ENCODE measurements around the gene NSG2. TPM values are rescaled to one million over a fixed set of nuclear protein-coding genes. Genes with fewer than 3 reads are reported as not detected.

NSG2 gene
- total RNA-seq, result 1.4 and 1.6 TPM in 2 replicates
- long read RNA-seq, partial matches to known transcripts, result 0 of 7 reads
- long read RNA-seq, other reads (novel, unspliced or antisense), result 7 of 7 reads

DNA sequence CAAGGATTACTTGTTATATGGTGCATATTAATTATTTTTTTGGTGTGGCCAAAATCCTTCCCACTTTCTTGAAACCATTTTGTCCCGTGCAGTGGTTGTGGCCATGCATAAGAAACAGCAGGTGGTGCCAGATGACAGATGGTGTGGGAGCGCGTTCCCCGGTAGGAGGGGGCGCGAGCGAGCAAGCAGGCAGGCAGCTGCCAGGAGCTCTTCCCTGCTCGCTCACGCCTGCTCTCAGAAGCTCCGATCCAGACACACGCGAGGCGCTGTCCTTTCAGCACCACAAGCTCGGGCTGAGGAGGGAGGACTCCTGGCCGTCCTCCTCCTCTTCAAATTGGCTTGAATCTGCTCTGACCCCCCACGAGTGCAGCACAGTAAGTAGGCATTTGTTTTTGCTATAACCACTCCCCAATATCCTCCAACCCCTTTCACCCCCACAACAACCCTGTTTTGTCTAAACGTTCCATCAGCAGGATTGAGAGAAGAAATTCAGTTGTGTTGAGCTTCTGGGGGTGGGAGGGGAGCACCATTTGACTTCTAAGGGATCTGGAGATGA, at the start of gene NSG2:
Gene NSG2 (plus strand): TSS at position 237 of the 556 bp plus-strand sequence. CDS start 1,050 bp downstream, outside the sequence.
- Mint-ChIP-seq H3K36me3 (ENCODE audit: insufficient read depth) (no peaks in the 10 kb centered on the region), H3K27ac (no peak within 1 kb of the TSS), H3K4me1 (ENCODE audit: low read depth) (no peaks in the 10 kb centered on the region), H3K4me3 (ENCODE audit: low read depth) (peak within 1 kb of the TSS; percentile 15), H3K27me3 (peaks cover 25% of the 10 kb centered on the region), H3K9me3 (ENCODE audit: low read depth) (no peaks in the 10 kb centered on the region)
- DNase-seq (ENCODE audit: low spot score, unreplicated experiment), result peak; percentile 89
- TF ChIP-seq, protein P1, sequence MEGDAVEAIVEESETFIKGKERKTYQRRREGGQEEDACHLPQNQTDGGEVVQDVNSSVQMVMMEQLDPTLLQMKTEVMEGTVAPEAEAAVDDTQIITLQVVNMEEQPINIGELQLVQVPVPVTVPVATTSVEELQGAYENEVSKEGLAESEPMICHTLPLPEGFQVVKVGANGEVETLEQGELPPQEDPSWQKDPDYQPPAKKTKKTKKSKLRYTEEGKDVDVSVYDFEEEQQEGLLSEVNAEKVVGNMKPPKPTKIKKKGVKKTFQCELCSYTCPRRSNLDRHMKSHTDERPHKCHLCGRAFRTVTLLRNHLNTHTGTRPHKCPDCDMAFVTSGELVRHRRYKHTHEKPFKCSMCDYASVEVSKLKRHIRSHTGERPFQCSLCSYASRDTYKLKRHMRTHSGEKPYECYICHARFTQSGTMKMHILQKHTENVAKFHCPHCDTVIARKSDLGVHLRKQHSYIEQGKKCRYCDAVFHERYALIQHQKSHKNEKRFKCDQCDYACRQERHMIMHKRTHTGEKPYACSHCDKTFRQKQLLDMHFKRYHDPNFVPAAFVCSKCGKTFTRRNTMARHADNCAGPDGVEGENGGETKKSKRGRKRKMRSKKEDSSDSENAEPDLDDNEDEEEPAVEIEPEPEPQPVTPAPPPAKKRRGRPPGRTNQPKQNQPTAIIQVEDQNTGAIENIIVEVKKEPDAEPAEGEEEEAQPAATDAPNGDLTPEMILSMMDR (IDR thresholded peaks at IDR 0.05; ENCODE audit: unreplicated experiment), result peak; percentile 95

GRCh38 chr5:173997331-173997730, 48.2 kb upstream of the NSG2 start:
- H3K27ac Mint-ChIP-seq, result no peak overlapping the region
- no peak overlapping the region for H3K4me3 Mint-ChIP-seq (ENCODE audit: low read depth)
- peaks cover 21% of the 10 kb centered on the region for H3K27me3 Mint-ChIP-seq
- H3K4me1 Mint-ChIP-seq (ENCODE audit: low read depth), result no peaks in the 10 kb centered on the region
- H3K36me3 Mint-ChIP-seq (ENCODE audit: insufficient read depth), result no peaks in the 10 kb centered on the region
- TF ChIP-seq, protein P1 (IDR thresholded peaks at IDR 0.05; ENCODE audit: unreplicated experiment), result no peak
- no peaks in the 10 kb centered on the region for H3K9me3 Mint-ChIP-seq (ENCODE audit: low read depth)
- no peak for DNase-seq (ENCODE audit: low spot score, unreplicated experiment)

DNA sequence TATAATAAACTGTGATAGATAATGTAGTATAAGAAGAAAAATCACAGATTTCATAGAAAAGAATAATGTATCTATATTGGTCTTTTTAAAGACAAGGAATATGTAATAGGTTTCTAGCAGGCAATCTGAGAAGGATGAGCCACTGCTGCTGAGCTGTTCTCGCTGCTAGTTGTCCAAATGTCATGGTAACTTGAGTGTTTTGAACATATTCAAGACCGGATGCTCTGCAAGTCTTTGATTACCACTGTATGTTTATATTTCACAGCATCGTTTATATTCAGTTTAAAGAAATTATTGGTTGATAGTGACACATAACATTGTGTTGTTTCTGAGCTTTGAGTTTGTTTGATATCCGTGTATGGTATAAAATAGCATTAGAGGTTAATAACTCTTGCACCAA, 47.0 kb upstream of the NSG2 start:
- TF ChIP-seq, protein P1 (IDR thresholded peaks at IDR 0.05; ENCODE audit: unreplicated experiment), result no peak
- H3K9me3 Mint-ChIP-seq (ENCODE audit: low read depth), result no peaks in the 10 kb centered on the region
- H3K4me3 Mint-ChIP-seq (ENCODE audit: low read depth), result no peak overlapping the region
- no peak overlapping the region for H3K27ac Mint-ChIP-seq
- H3K36me3 Mint-ChIP-seq (ENCODE audit: insufficient read depth), result no peaks in the 10 kb centered on the region
- peaks cover 27% of the 10 kb centered on the region for H3K27me3 Mint-ChIP-seq
- no peak for DNase-seq (ENCODE audit: low spot score, unreplicated experiment)
- H3K4me1 Mint-ChIP-seq (ENCODE audit: low read depth), result no peaks in the 10 kb centered on the region

DNA sequence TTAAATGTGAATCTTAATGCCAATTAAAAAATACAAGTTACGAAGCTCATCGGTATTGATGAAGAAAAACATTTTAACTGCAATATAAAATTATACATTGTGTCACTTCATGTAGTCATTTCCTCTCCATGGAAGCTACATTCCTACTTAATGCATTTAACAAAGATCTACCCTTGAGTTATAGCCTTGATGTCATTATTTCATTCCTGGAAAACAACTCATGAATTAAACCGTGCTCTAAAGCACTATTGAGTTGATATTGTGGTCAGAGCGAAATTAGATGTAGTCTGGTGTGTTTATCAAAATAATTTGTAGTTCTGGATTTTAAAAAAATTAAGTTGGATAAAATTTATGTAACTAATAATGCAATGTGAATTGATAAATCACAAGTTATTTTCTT, 45.4 kb upstream of the NSG2 start:
- TF ChIP-seq, protein P1 (IDR thresholded peaks at IDR 0.05; ENCODE audit: unreplicated experiment), result no peak
- Mint-ChIP-seq H3K27ac (no peak overlapping the region), H3K4me1 (ENCODE audit: low read depth) (no peaks in the 10 kb centered on the region), H3K27me3 (peaks cover 24% of the 10 kb centered on the region), H3K36me3 (ENCODE audit: insufficient read depth) (no peaks in the 10 kb centered on the region), H3K9me3 (ENCODE audit: low read depth) (no peaks in the 10 kb centered on the region), H3K4me3 (ENCODE audit: low read depth) (no peak overlapping the region)
- no peak for DNase-seq (ENCODE audit: low spot score, unreplicated experiment)

GRCh38 chr5:174003795-174004194, 41.7 kb upstream of the NSG2 start:
- DNase-seq (ENCODE audit: low spot score, unreplicated experiment), result no peak
- Mint-ChIP-seq H3K27ac (no peak overlapping the region), H3K9me3 (ENCODE audit: low read depth) (no peaks in the 10 kb centered on the region), H3K36me3 (ENCODE audit: insufficient read depth) (no peaks in the 10 kb centered on the region), H3K27me3 (peaks cover 7% of the 10 kb centered on the region), H3K4me1 (ENCODE audit: low read depth) (no peaks in the 10 kb centered on the region), H3K4me3 (ENCODE audit: low read depth) (no peak overlapping the region)
- TF ChIP-seq, protein P1 (IDR thresholded peaks at IDR 0.05; ENCODE audit: unreplicated experiment), result no peak
